HepG2 (cell line): ENCODE data around the gene ZBTB21. TPM values are rescaled to one million over a fixed set of nuclear protein-coding genes. Genes with fewer than 3 reads are reported as not detected.

Experiments used
- KLF16 ChIP-seq, 2 experiments: sonication (generic) in 1 of 2; formaldehyde crosslinking in 1 of 2; IDR thresholded peaks; 2 replicates each; pipeline versions ENCODE4 v1.6.1 to v1.8.0; 2016 to 2023; ENCODE audit warnings: missing genetic modification reagents in 2 of 2, missing compliant biosample characterization in 1 of 2
- MAFF ChIP-seq: IDR thresholded peaks from 2 replicates; pipeline ENCODE4 v1.6.1; 2011; ENCODE audit warnings: low read depth, low read length, improper control_type of control experiment
- RFX1 ChIP-seq: fragments of 450-650 bp; IDR thresholded peaks from 2 replicates; pipeline ENCODE4 v1.6.1; 2017
- ZNF318 ChIP-seq: sonication (generic); formaldehyde crosslinking; IDR thresholded peaks from 2 replicates; pipeline ENCODE4 v1.4.0; 2020; ENCODE audit warnings: mild to moderate bottlenecking, missing genetic modification reagents
- ZNF7 ChIP-seq: IDR thresholded peaks from 2 replicates; pipeline ENCODE4 v1.6.1; 2016; ENCODE audit warnings: missing biosample characterization, missing genetic modification reagents
- ZNF891 ChIP-seq: sonication (generic); formaldehyde crosslinking; IDR thresholded peaks from 2 replicates; pipeline ENCODE4 v1.5.0; 2020; ENCODE audit warnings: mild to moderate bottlenecking, missing genetic modification reagents
- polyA plus RNA-seq, 8 experiments: library from polyadenylated mRNA; depleted of rRNA in 3 of 8; stranded (reverse) in 7 of 8; unstranded in 1 of 8; fragments of >200 nt; fragmentation: Illumina TruSeq in 4 of 8; extraction: Trizol in 4 of 8; gene quantifications; 2 replicates each; pipeline versions ENCODE4 v1.2.1 to v1.2.3, GENCODE V29; 2011 to 2016; ENCODE audit warnings: low read depth in 4 of 8, missing spikeins in 1 of 8, mixed read lengths in 1 of 8; ENCODE audit not compliant: insufficient read depth in 1 of 8
- total RNA-seq, 5 experiments: library from RNA; depleted of rRNA; stranded (reverse); fragments of >200 nt; fragmentation: Illumina TruSeq; extraction: Trizol; gene quantifications; 2 replicates each; pipeline ENCODE4 v1.2.3, GENCODE V29; 2016; ENCODE audit warnings: low read depth in 1 of 5
- TF ChIP-seq, protein P1 (sequence below), 2 experiments: sonication (generic) in 1 of 2; formaldehyde crosslinking in 1 of 2; IDR thresholded peaks; 2 replicates each; pipeline versions ENCODE4 v1.6.1 to v1.9.0; 2014 to 2022; ENCODE audit warnings: antibody characterized with exemption in 1 of 2, borderline replicate concordance in 1 of 2, inconsistent platforms in 1 of 2, low read depth in 1 of 2, missing genetic modification reagents in 1 of 2
- TF ChIP-seq, protein P2 (sequence below): IDR thresholded peaks from 2 replicates; pipeline ENCODE4 v1.6.1; 2016; ENCODE audit warnings: low read depth, control low read depth
- TF ChIP-seq, protein P3 (sequence below): IDR thresholded peaks from 2 replicates; pipeline ENCODE4 v1.6.1; 2016; ENCODE audit warnings: mild to moderate bottlenecking, missing biosample characterization, missing genetic modification reagents
- TF ChIP-seq, protein P4 (sequence below): sonication (generic); formaldehyde crosslinking; conservative IDR thresholded peaks from 2 replicates; pipeline ENCODE4 v1.4.0; 2020; ENCODE audit warnings: missing genetic modification reagents

The ZBTB21 gene
- total and polyA plus RNA-seq, 2 of the 13 experiments (the other 11 are each of a cell fraction or from before 2014, with no cell fraction given) = 4.5 to 6.1 TPM

DNA sequence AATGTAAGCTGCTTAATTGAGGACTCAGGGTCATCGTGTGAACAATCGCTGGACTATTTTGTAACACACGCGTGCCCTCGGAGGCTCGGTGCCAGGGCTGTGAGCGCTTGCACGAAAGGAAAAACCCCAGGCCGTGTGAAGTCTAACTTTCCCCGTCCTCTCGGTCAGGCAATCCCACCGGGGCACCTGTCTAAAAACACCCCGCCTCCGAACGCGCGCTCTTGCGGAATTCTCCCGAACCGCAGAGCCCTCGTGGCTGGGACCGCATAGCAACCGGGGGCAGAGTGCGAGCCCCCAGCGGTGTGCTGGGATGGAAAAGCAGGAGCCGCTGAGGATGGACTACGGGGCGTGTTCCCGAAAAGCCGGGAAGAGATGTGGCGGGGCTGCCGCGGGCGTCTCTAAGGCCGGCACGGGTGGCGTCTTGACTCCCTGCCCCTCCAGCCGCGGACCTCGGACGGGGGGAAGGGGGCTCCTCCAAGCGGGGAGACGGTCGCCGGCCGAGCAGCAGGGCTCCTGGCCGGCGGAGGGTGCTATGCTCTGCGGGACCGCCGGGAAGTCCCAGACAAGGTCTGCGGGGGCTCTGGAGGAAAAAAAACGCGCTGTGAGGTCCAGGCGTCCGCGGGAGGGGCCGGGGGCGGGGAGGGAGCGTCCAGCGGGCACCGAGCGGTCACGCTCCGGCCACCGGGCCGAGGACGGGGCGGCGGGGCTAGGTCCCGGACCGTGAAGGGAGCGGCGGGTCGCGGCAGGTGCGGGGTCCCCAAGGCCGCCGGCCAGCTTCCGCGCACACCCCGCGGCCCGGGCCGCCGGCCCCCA lies 936 bp downstream of the ZBTB21 start (continued):
- TF ChIP-seq ZNF318 (CRISPR knock-in tag) = no peak
- no peak for TF ChIP-seq RFX1
- TF ChIP-seq ZNF891 (CRISPR knock-in tag) = no peak; the same call in 1 of the 2 replicates
- no peak for TF ChIP-seq MAFF
- TF ChIP-seq, protein P1, sequence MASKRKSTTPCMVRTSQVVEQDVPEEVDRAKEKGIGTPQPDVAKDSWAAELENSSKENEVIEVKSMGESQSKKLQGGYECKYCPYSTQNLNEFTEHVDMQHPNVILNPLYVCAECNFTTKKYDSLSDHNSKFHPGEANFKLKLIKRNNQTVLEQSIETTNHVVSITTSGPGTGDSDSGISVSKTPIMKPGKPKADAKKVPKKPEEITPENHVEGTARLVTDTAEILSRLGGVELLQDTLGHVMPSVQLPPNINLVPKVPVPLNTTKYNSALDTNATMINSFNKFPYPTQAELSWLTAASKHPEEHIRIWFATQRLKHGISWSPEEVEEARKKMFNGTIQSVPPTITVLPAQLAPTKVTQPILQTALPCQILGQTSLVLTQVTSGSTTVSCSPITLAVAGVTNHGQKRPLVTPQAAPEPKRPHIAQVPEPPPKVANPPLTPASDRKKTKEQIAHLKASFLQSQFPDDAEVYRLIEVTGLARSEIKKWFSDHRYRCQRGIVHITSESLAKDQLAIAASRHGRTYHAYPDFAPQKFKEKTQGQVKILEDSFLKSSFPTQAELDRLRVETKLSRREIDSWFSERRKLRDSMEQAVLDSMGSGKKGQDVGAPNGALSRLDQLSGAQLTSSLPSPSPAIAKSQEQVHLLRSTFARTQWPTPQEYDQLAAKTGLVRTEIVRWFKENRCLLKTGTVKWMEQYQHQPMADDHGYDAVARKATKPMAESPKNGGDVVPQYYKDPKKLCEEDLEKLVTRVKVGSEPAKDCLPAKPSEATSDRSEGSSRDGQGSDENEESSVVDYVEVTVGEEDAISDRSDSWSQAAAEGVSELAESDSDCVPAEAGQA (IDR thresholded peaks at IDR 0.05; ENCODE audit: low read depth) = 0 out of 2 replicates have a peak, but pooled peaks have one; percentile 41
- TF ChIP-seq, protein P1 (CRISPR knock-in tag; IDR thresholded peaks at IDR 0.05; ENCODE audit: borderline replicate concordance) = no peak
- no peak for TF ChIP-seq KLF16 (CRISPR knock-in tag; IDR thresholded peaks at IDR 0.05)
- no peak for TF ChIP-seq ZNF7
- TF ChIP-seq, protein P2, sequence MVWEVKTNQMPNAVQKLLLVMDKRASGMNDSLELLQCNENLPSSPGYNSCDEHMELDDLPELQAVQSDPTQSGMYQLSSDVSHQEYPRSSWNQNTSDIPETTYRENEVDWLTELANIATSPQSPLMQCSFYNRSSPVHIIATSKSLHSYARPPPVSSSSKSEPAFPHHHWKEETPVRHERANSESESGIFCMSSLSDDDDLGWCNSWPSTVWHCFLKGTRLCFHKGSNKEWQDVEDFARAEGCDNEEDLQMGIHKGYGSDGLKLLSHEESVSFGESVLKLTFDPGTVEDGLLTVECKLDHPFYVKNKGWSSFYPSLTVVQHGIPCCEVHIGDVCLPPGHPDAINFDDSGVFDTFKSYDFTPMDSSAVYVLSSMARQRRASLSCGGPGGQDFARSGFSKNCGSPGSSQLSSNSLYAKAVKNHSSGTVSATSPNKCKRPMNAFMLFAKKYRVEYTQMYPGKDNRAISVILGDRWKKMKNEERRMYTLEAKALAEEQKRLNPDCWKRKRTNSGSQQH (CRISPR knock-in tag) = 0 out of 2 replicates have a peak, but pooled peaks have one; percentile 37
- TF ChIP-seq, protein P3, sequence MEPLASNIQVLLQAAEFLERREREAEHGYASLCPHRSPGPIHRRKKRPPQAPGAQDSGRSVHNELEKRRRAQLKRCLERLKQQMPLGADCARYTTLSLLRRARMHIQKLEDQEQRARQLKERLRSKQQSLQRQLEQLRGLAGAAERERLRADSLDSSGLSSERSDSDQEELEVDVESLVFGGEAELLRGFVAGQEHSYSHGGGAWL (CRISPR knock-in tag) = no peak; the same call in 1 of the 2 replicates
- TF ChIP-seq, protein P4, sequence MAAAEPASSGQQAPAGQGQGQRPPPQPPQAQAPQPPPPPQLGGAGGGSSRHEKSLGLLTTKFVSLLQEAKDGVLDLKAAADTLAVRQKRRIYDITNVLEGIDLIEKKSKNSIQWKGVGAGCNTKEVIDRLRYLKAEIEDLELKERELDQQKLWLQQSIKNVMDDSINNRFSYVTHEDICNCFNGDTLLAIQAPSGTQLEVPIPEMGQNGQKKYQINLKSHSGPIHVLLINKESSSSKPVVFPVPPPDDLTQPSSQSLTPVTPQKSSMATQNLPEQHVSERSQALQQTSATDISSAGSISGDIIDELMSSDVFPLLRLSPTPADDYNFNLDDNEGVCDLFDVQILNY = no peak
